Astrocyte of the hippocampus (primary cell): ENCODE measurements around the gene SAMD4B.
"Not testable (repeated sequence)": the region's sequence is repeated elsewhere in the genome, so short reads cannot be mapped to it uniquely, and the experiment has no call there.

Experiments used
- DNase-seq: peaks from one replicate; pipeline ENCODE4 v3.0.0; 2011; ENCODE audit warnings: low read depth, low spot score

Gene SAMD4B

GRCh38 chr19:39341719-39342604, at the start of gene SAMD4B:
SAMD4B (plus strand) TSS chr19:39342421; CDS start chr19:39356894, 14,473 bp downstream.
- peak; percentile 99 for DNase-seq

DNA sequence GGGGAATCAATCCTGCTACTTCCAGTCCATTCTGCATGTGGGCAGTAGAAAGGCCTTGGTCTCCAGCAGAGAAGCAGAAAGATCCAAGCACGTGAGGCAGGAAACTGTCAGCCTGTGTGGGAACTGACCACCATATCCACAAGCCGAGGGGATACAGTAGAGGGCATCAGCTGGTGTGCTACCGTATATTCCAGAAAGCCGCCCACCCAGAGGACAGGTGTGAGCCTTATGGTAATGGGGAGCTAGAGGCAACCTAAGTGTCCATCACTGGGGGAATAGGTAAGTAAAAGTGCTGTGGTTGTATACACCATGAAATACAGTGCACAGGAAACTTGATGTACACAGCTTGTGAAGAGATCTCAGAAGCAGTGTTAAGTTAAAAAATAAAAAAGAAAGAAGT, 48.8 kb upstream of the SAMD4B start:
- DNase-seq, result no peak

DNA sequence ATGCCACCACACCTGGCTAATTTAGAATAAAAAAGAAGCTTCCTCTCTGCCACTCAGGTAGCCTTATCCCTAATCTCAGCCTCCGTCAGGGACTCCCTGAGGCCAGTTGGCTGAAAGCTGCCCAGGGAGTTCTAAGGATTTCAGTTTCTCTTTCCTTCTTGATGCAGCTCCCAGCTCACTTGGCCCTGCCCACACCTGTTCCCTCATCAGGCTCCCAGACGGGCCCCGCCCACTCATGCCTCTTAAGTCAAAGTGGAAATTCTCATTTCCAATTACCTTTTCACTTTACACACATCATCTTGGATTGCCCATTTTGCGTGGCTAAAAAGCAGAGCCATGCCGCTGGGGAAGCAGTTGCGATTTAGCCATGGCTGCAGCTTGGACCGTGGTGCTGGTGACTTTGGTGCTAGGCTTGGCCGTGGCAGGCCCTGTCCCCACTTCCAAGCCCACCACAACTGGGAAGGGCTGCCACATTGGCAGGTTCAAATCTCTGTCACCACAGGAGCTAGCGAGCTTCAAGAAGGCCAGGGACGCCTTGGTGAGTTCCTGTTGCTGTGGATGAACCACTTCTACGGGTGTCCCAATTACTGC, 46.1 kb upstream of the SAMD4B start, which contains the start of gene IFNL1:
IFNL1 (plus strand) TSS at position 353 of the 591 bp plus-strand sequence; CDS start at position 368, 15 bp downstream.
- no peak for DNase-seq

DNA sequence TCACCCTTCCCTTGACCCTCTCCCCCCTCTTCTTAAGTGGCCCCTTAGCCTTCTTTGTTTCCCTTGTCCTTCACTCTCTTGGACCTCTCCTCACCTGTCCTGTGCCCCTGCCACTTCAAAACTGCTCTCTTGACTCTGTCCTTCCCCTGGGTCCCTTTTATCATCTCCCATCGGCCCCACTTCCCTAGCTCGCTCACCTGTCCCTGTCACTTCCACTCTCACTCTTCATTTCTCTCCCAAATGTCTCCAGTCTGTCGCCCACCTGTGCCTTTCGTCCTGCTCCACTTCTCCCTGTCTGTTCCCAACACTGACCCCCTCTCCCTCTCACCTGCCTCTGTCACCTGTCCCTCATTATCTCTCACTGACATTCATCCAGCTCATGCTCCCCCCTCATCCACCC, 45.3 kb upstream of the SAMD4B start:
- no peak for DNase-seq

DNA sequence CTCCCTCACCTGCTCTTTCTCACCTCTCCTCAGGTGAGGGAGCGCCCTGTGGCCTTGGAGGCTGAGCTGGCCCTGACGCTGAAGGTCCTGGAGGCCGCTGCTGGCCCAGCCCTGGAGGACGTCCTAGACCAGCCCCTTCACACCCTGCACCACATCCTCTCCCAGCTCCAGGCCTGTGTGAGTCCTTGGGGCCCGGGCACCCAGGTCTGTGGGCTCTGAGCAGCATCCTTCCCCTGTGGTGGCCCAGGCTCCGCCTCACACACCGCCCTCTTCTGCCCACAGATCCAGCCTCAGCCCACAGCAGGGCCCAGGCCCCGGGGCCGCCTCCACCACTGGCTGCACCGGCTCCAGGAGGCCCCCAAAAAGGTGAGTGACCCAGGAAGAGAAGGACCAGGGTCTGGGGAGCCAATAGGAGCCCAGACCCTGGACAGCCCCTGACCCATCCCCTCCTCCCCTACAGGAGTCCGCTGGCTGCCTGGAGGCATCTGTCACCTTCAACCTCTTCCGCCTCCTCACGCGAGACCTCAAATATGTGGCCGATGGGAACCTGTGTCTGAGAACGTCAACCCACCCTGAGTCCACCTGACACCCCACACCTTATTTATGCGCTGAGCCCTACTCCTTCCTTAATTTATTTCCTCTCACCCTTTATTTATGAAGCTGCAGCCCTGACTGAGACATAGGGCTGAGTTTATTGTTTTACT, 44.1 kb upstream of the SAMD4B start:
- no peak for DNase-seq

GRCh38 chr19:39299404-39299803, 42.8 kb upstream of the SAMD4B start:
- no peak for DNase-seq

GRCh38 chr19:39299832-39300231, 42.4 kb upstream of the SAMD4B start:
- DNase-seq, result no peak

DNA sequence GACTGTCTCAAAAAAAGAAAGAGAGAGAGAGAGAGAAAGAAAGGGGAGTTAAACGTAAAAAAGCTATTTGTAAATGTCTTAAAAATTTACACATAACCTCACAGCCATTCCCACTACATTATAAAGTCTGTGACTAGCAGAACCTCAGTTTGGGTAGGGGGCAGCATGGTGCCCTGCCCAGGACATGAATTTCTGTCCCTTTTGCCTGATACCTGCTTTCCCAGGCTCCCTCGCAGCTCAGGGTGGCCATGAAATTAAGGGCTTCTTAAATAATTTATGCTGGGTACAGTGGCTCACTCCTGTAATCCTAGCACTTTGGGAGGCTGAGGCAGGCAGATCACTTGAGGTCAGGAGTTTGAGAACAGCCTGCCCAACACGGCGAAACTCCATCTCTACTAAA, 41.2 kb upstream of the SAMD4B start:
- no peak for DNase-seq

DNA sequence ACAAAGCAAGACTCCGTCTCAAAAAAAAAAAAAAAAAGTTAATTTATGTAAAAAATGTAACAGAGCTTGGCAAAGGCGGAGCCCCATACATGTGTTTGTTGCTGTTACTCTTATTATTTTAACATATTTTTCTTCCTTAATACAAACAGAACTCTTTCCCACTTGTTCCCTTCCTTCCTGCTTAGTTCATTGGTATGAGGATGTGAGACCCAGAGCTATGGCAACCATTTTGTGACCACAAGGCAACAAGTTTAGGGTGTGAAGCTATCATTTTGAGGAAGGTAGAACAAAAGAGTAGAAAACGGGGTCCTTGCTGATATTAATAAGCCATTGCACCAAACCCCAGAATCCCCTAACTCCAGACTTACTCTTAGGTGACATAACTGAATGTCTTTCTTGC, 40.7 kb upstream of the SAMD4B start:
- no peak for DNase-seq

GRCh38 chr19:39303373-39304184, 38.6 kb upstream of the SAMD4B start:
- no peak for DNase-seq

GRCh38 chr19:39304185-39304513, 38.1 kb upstream of the SAMD4B start:
- no peak for DNase-seq

GRCh38 chr19:39304701-39305571, 37.3 kb upstream of the SAMD4B start:
- DNase-seq, result no peak

- no peak for DNase-seq
These were observed 36.1 kb upstream of the SAMD4B start for GRCh38 chr19:39306075-39306474.

DNA sequence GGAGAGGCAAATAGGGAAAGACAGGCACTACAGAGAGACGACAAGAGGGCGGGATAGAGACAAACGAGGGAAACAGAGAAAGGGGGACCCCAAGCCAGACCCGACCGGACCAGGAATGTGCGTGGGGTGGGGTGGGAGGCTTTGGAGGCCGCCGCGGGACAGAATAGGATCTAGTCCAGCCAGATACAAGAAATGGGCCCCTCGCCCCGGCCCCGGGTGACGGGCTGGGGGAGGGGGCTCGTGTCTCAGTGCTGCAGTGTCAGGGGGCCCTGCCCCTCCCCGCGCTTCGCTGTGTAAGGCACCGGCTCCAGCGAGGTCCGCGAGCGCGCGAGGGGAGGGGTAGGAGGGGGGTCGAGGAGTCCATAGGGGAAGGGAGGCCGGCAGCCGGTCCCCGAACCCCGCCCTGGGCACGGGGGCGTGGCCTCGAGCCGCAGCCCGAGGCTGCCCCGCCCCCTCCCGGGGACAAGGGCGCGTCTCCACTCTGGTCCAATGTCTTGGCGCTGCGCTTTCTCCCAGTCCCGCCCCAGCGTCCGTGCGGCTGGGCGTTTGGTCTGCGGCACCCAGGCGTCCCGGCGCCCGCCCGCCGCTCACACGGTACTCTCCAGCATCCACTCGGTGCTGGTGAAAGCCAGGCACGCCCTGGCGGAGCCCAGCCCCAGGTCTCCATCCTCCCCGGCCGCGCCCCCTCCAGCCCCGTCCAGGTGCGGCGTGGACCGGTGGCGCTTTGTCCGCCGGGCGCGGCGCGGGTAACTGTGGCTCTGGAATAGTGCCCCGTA, 35.0 kb upstream of the SAMD4B start:
- DNase-seq, result peak; percentile 30

DNA sequence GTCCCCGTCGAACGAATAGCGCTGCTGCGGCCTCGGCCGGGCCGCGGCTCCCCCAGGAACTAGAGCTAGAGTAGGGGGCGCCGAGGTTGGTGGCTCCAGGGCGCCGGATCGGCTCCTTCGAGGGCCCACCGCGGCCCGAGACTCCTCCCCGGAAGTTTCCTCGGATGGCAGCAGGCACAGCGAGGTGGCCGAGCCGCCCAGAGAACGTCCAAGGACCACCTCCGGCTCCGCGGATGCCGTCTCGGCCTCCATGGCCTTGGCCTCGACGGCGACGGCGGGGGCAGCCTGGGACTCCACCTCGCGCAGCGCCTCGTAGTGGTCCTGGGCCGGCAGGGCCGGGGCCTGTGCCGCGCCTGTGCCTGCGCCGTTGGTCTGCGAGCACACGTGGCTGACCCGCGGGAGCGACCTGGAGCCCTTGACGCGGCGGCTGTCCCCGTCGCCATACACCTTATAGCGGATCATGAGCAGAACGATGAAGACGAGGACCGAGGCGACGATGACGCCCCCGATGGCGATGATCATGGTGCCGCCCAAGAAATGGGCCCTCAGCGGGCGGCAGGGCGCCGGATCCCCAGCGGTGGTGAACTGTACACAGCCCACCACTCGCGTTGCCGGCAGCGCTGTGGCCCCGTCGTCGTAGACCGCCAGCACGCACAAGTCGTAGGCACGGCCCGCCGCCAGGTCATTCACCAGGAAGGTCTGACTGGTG, 34.2 kb upstream of the SAMD4B start:
- no peak for DNase-seq

DNA sequence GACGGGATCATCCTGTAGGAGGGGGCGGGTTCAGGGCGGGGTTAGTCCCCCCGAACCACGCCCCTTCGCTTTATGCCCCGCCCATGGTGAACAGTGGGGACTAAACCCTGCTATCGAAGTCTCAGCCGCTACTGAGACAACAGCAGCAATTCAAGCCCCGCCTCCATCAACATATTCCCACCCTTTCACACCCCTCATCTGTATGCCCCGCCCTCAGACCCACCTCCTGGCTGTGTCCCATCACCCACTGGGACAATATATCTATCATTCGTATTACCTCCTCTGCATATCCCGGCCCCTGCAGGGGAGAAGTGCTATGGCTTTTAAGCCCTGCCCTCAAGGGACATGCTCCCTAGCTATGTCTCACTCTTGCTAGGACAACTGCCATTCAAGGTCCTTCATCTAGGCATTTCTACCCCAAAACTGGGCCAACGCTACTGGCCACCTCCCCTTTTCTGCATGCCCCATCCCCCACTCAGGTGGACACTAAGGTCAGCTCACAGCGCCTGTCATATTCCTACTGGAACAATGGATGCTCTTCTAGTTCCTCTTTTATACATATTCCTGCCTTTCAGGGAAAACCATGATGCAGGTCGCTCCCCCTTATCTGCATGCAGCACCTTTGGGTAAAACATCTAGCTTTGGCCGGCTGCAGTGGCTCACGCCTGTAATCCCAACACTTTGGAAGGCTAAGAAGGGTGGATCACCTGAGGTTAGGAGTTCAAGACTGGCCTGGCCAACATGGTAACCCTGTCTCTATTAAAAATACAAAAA, 33.5 kb upstream of the SAMD4B start:
- DNase-seq, result no peak

GRCh38 chr19:39309305-39309670, 32.9 kb upstream of the SAMD4B start:
- not testable (repeated sequence) for DNase-seq

GRCh38 chr19:39310558-39311311, 31.5 kb upstream of the SAMD4B start:
- no peak for DNase-seq
